ENCODE results near the gene NANS.
"Not testable (repeated sequence)": the region's sequence is repeated elsewhere in the genome, so short reads cannot be mapped to it uniquely, and the experiment has no call there.

The NANS gene

DNA sequence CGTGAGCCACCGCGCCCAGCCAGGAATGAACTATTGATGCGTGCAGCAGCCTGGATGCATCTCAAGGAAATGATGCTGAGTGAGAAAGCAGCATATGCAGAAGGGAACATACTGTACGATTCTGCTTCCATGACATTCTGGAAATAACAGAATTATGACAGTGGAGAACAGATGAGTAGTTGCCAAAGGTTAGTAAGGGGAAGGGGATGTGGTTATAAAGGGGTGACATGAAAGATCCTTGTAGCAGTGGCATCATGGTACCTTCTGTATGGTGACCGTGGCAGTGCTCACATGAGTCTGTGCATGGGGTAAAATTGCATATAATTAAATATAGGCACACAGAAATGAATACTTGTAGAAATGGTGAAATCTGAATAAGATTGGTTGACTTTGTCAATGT is 13.0 kb downstream of the NANS start:
- no peak overlapping the region for H3K27ac ChIP-seq (ENCODE audit: low read depth, low read length)
- H3K36me3 ChIP-seq (ENCODE audit: control insufficient read depth, insufficient read depth, low read length) = peaks cover 6% of the 10 kb centered on the region
- H3K4me1 ChIP-seq (ENCODE audit: control insufficient read depth, insufficient read depth, low read length) = no peaks in the 10 kb centered on the region

DNA sequence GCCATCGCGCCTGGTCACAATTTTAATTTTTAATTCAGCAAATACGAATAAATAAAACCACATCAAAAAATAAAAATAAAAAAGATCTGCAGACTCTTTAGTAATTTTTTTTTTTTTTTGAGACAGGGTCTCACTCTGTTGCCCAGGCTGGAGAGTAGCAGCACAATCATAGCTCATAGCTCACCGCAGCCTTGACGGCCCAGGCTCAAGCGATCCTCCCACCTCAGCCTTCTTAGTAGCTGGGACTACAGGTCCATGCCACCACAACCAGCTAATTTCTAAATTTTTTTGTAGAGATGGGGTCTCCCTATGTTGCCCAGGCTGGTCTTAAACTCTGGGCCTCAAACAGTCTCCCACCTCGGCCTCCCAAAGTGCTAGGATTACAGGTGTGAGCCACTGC is 14.2 kb downstream of the NANS start:
- H3K27me3 ChIP-seq (ENCODE audit: control insufficient read depth, insufficient read depth, low read length) = no peaks in the 10 kb centered on the region
- no peak overlapping the region for H3K27ac ChIP-seq (ENCODE audit: low read depth, low read length)
- no peak overlapping the region for H3K4me3 ChIP-seq (ENCODE audit: low read length)
- H3K9ac ChIP-seq (ENCODE audit: low read length) = no peak overlapping the region
- peaks cover 2% of the 10 kb centered on the region for H3K36me3 ChIP-seq (ENCODE audit: control insufficient read depth, insufficient read depth, low read length)
- H3K4me1 ChIP-seq (ENCODE audit: control insufficient read depth, insufficient read depth, low read length) = no peaks in the 10 kb centered on the region

More for the DNA sequence above, 13.0 kb downstream of the NANS start:
- H3K4me3 ChIP-seq (ENCODE audit: low read length) = no peak overlapping the region
- H3K9ac ChIP-seq (ENCODE audit: low read length) = no peak overlapping the region
- H3K27me3 ChIP-seq (ENCODE audit: control insufficient read depth, insufficient read depth, low read length) = no peaks in the 10 kb centered on the region

GRCh38 chr9:98071737-98072136 is 15.2 kb downstream of the NANS start:
- no peak overlapping the region for H3K9ac ChIP-seq (ENCODE audit: low read length)
- H3K27me3 ChIP-seq (ENCODE audit: control insufficient read depth, insufficient read depth, low read length) = no peaks in the 10 kb centered on the region
- peak overlapping the region; percentile 0 for H3K4me3 ChIP-seq (ENCODE audit: low read length)
- H3K27ac ChIP-seq (ENCODE audit: low read depth, low read length) = no peak overlapping the region
- no peaks in the 10 kb centered on the region for H3K4me1 ChIP-seq (ENCODE audit: control insufficient read depth, insufficient read depth, low read length)
- peaks cover 2% of the 10 kb centered on the region for H3K36me3 ChIP-seq (ENCODE audit: control insufficient read depth, insufficient read depth, low read length)

GRCh38 chr9:98074115-98074990 is 17.8 kb downstream of the NANS start:
- Histone ChIP-seq H3K9ac (ENCODE audit: low read length) (no peak overlapping the region), H3K36me3 (ENCODE audit: control insufficient read depth, insufficient read depth, low read length) (peaks cover 11% of the 10 kb centered on the region), H3K27ac (ENCODE audit: low read depth, low read length) (no peak overlapping the region), H3K4me3 (ENCODE audit: low read length) (no peak overlapping the region), H3K4me1 (ENCODE audit: control insufficient read depth, insufficient read depth, low read length) (no peaks in the 10 kb centered on the region), H3K27me3 (ENCODE audit: control insufficient read depth, insufficient read depth, low read length) (no peaks in the 10 kb centered on the region)

DNA sequence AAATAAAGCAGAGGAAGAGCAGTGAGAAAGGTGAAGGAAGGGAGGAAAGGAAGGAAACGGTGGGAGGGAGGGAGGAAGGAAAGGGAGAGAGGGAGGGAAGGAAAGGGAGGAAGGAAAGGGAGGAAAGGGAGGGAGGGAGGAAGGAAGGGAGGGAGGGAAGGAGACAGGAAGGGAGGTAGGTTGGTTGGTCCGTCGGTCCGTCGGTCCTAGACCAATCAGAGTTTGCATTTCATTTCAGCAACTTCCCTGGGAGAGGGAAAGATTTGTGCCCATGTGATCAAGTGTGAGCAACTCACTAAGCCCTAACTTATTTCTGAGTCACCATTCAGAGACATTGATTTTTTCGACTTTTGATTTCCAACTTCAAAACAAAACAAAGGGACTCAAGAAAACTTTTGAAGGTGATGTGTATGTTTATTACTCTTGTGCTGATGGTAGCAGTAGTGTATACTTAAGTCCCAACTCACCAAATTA is 18.8 kb downstream of the NANS start:
- Histone ChIP-seq H3K4me1 (ENCODE audit: control insufficient read depth, insufficient read depth, low read length) (no peaks in the 10 kb centered on the region), H3K4me3 (ENCODE audit: low read length) (no peak overlapping the region), H3K36me3 (ENCODE audit: control insufficient read depth, insufficient read depth, low read length) (peaks cover 11% of the 10 kb centered on the region), H3K9ac (ENCODE audit: low read length) (peak overlapping the region; percentile 17), H3K27ac (ENCODE audit: low read depth, low read length) (no peak overlapping the region), H3K27me3 (ENCODE audit: control insufficient read depth, insufficient read depth, low read length) (no peaks in the 10 kb centered on the region)

DNA sequence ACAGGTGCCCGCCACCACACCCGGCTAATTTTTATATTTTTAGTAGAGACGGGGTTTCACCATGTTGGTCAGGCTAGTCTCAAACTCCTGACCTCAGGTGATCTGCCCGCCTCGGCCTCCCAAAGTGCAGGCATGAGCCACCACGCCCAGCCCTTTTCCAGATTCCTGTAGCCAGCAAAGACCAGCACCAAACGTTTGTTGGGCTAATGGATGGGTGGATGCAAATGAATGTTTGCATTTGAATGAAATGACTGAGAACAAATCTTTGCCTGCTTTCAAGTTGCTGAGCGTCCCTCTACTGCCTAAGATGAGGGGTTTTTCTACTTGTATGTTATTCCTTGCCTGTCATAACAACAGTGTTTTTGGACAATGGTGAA is 20.0 kb downstream of the NANS start:
- H3K9ac ChIP-seq (ENCODE audit: low read length); H3K27ac ChIP-seq (ENCODE audit: low read depth, low read length); H3K4me3 ChIP-seq (ENCODE audit: low read length); H3K27me3 ChIP-seq (ENCODE audit: control insufficient read depth, insufficient read depth, low read length); H3K4me1 ChIP-seq (ENCODE audit: control insufficient read depth, insufficient read depth, low read length): not testable (repeated sequence)
- peaks cover 19% of the 10 kb centered on the region for H3K36me3 ChIP-seq (ENCODE audit: control insufficient read depth, insufficient read depth, low read length)

GRCh38 chr9:98078895-98079294 is 22.4 kb downstream of the NANS start:
- Histone ChIP-seq H3K36me3 (ENCODE audit: control insufficient read depth, insufficient read depth, low read length) (peaks cover 20% of the 10 kb centered on the region), H3K4me1 (ENCODE audit: control insufficient read depth, insufficient read depth, low read length) (no peaks in the 10 kb centered on the region), H3K4me3 (ENCODE audit: low read length) (no peak overlapping the region)

GRCh38 chr9:98080326-98080725 is 23.8 kb downstream of the NANS start:
- Histone ChIP-seq H3K4me1 (ENCODE audit: control insufficient read depth, insufficient read depth, low read length) (no peaks in the 10 kb centered on the region), H3K27me3 (ENCODE audit: control insufficient read depth, insufficient read depth, low read length) (no peaks in the 10 kb centered on the region), H3K36me3 (ENCODE audit: control insufficient read depth, insufficient read depth, low read length) (peaks cover 20% of the 10 kb centered on the region), H3K27ac (ENCODE audit: low read depth, low read length) (no peak overlapping the region), H3K9ac (ENCODE audit: low read length) (no peak overlapping the region), H3K4me3 (ENCODE audit: low read length) (no peak overlapping the region)

More at GRCh38 chr9:98078895-98079294, 22.4 kb downstream of the NANS start:
- no peaks in the 10 kb centered on the region for H3K27me3 ChIP-seq (ENCODE audit: control insufficient read depth, insufficient read depth, low read length)
- no peak overlapping the region for H3K9ac ChIP-seq (ENCODE audit: low read length)
- H3K27ac ChIP-seq (ENCODE audit: low read depth, low read length) = no peak overlapping the region

DNA sequence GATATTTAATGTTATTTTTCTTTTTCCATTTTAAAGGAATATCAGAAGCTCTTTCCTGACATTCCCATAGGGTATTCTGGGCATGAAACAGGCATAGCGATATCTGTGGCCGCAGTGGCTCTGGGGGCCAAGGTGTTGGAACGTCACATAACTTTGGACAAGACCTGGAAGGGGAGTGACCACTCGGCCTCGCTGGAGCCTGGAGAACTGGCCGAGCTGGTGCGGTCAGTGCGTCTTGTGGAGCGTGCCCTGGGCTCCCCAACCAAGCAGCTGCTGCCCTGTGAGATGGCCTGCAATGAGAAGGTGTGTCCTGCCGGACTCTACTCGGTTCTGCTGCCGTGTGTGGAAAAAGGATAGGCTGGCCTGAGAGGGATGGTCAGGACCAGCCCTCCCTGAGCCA is 24.2 kb downstream of the NANS start:
- no peak overlapping the region for H3K4me3 ChIP-seq (ENCODE audit: low read length)
- H3K27ac ChIP-seq (ENCODE audit: low read depth, low read length) = no peak overlapping the region
- no peaks in the 10 kb centered on the region for H3K27me3 ChIP-seq (ENCODE audit: control insufficient read depth, insufficient read depth, low read length)
- peaks cover 20% of the 10 kb centered on the region for H3K36me3 ChIP-seq (ENCODE audit: control insufficient read depth, insufficient read depth, low read length)
- H3K9ac ChIP-seq (ENCODE audit: low read length) = no peak overlapping the region
- no peaks in the 10 kb centered on the region for H3K4me1 ChIP-seq (ENCODE audit: control insufficient read depth, insufficient read depth, low read length)

- Histone ChIP-seq H3K4me1 (ENCODE audit: control insufficient read depth, insufficient read depth, low read length) (no peaks in the 10 kb centered on the region), H3K4me3 (ENCODE audit: low read length) (no peak overlapping the region), H3K27me3 (ENCODE audit: control insufficient read depth, insufficient read depth, low read length) (no peaks in the 10 kb centered on the region), H3K36me3 (ENCODE audit: control insufficient read depth, insufficient read depth, low read length) (peaks cover 20% of the 10 kb centered on the region), H3K9ac (ENCODE audit: low read length) (no peak overlapping the region), H3K27ac (ENCODE audit: low read depth, low read length) (no peak overlapping the region)
Observed at GRCh38 chr9:98081477-98082219, 25.1 kb downstream of the NANS start.

GRCh38 chr9:98083061-98083501 is 26.5 kb downstream of the NANS start:
- Histone ChIP-seq H3K27me3 (ENCODE audit: control insufficient read depth, insufficient read depth, low read length) (no peaks in the 10 kb centered on the region), H3K27ac (ENCODE audit: low read depth, low read length) (no peak overlapping the region), H3K36me3 (ENCODE audit: control insufficient read depth, insufficient read depth, low read length) (peaks cover 15% of the 10 kb centered on the region), H3K9ac (ENCODE audit: low read length) (no peak overlapping the region), H3K4me1 (ENCODE audit: control insufficient read depth, insufficient read depth, low read length) (no peaks in the 10 kb centered on the region), H3K4me3 (ENCODE audit: low read length) (no peak overlapping the region)

GRCh38 chr9:98083566-98084183 is 27.1 kb downstream of the NANS start:
- Histone ChIP-seq H3K9ac (ENCODE audit: low read length) (no peak overlapping the region), H3K27ac (ENCODE audit: low read depth, low read length) (no peak overlapping the region), H3K4me3 (ENCODE audit: low read length) (no peak overlapping the region), H3K27me3 (ENCODE audit: control insufficient read depth, insufficient read depth, low read length) (no peaks in the 10 kb centered on the region), H3K36me3 (ENCODE audit: control insufficient read depth, insufficient read depth, low read length) (peaks cover 12% of the 10 kb centered on the region), H3K4me1 (ENCODE audit: control insufficient read depth, insufficient read depth, low read length) (no peaks in the 10 kb centered on the region)
